B cell (primary cell): ENCODE measurements around the gene OTOP3. TPM values are rescaled to one million over a fixed set of nuclear protein-coding genes. Genes with fewer than 3 reads are reported as not detected.

Experiments used
- ATAC-seq: fragments of 200-7000 bp; cut with Tn5 transposase; one replicate; pipeline ENCODE4 v1.10.0; 2021; ENCODE audit warnings: low read depth, mild to moderate bottlenecking, moderate number of reproducible peaks, moderate library complexity
- CTCF ChIA-PET: fragments of 350-600 bp; sonication (Branson Sonifier 250); formaldehyde crosslinking; loops from one replicate; lab custom pipeline; 2021; ENCODE audit warnings: antibody characterized with exemption, inconsistent platforms; lab: Charles Lee
- POLR2A ChIA-PET: fragments of 350-600 bp; sonication (Branson Sonifier 250); formaldehyde crosslinking; loops from one replicate; lab custom pipeline; 2021; ENCODE audit warnings: antibody characterized with exemption; lab: Charles Lee
- DNase-seq: peaks from one replicate; pipeline ENCODE4 v3.0.0; 2013
- H2AFZ ChIP-seq: 2 replicates; pipeline ENCODE4 v1.6.1; 2012; ENCODE audit warnings: mild to moderate bottlenecking, low read depth, low read length; ENCODE audit not compliant: insufficient read depth, poor library complexity, severe bottlenecking
- H3K27ac ChIP-seq, 2 donors: 1 replicate in 1 of 2; 2 replicates in 1 of 2; pipeline ENCODE4 v1.5.1; 2012 to 2013; ENCODE audit warnings: low read length in 2 of 2, mild to moderate bottlenecking in 2 of 2, moderate library complexity in 1 of 2
- H3K27me3 ChIP-seq, 4 experiments: fragments of 200-600 bp in 1 of 4; sonication (generic) in 1 of 4; replicated peaks in 1 of 4; 1 replicate in 2 of 4; 2 replicates in 2 of 4; pipeline versions ENCODE4 v1.6.1 to v1.7.0; 2013 to 2016; ENCODE audit warnings: low read length in 3 of 4, mild to moderate bottlenecking in 2 of 4, mixed read lengths in 1 of 4, moderate library complexity in 1 of 4; ENCODE audit not compliant: insufficient read depth in 4 of 4, control insufficient read depth in 3 of 4; ENCODE audit errors: control extremely low read depth in 1 of 4
- H3K36me3 ChIP-seq, 2 experiments: replicated peaks in 1 of 2; 1 replicate in 1 of 2; 2 replicates in 1 of 2; pipeline versions ENCODE4 v1.6.1 to v1.7.1; 2013; ENCODE audit warnings: low read length in 1 of 2; ENCODE audit not compliant: insufficient read depth in 2 of 2, control insufficient read depth in 1 of 2; ENCODE audit errors: control extremely low read depth in 1 of 2, extremely low read depth in 1 of 2
- H3K4me1 ChIP-seq, 2 donors: fragments of 200-600 bp in 1 of 2; sonication (generic) in 1 of 2; 1 replicate in 1 of 2; 2 replicates in 1 of 2; pipeline versions ENCODE4 v1.5.1 to v1.6.1; 2013 to 2017; ENCODE audit warnings: low read length in 2 of 2; ENCODE audit not compliant: control insufficient read depth in 2 of 2, insufficient read depth in 2 of 2
- H3K4me2 ChIP-seq: replicated peaks from 2 replicates; pipeline ENCODE3; 2012; ENCODE audit warnings: mild to moderate bottlenecking, low read depth, low read length; ENCODE audit not compliant: poor library complexity, severe bottlenecking
- H3K4me3 ChIP-seq, 5 experiments: fragments of 200-600 bp in 1 of 5; sonication (generic) in 1 of 5; 1 replicate in 3 of 5; 2 replicates in 2 of 5; pipeline versions ENCODE4 v1.5.1 to v1.7.0; 2011 to 2016; ENCODE audit warnings: low read length in 4 of 5, mild to moderate bottlenecking in 4 of 5, low read depth in 2 of 5, control low read depth in 1 of 5, moderate library complexity in 1 of 5; ENCODE audit not compliant: insufficient read depth in 1 of 5; ENCODE audit errors: control extremely low read depth in 1 of 5, extremely low read depth in 1 of 5
- H3K79me2 ChIP-seq: fragments of 200-600 bp; sonication (generic); one replicate; pipeline ENCODE4 v1.6.0; 2016; ENCODE audit warnings: low read length; ENCODE audit not compliant: control insufficient read depth, insufficient read depth
- H3K9ac ChIP-seq: fragments of 200-600 bp; sonication (generic); 2 replicates; pipeline ENCODE4 v1.6.1; 2017; ENCODE audit warnings: mild to moderate bottlenecking, low read length, moderate library complexity
- H3K9me3 ChIP-seq, 3 donors: one replicate each; pipeline versions ENCODE4 v1.6.1 to v1.7.1; 2013; ENCODE audit warnings: low read length in 2 of 3; ENCODE audit not compliant: control insufficient read depth in 2 of 3, insufficient read depth in 1 of 3; ENCODE audit errors: control extremely low read depth in 1 of 3
- H4K20me1 ChIP-seq: 2 replicates; pipeline ENCODE4 v1.6.0; 2012; ENCODE audit warnings: mild to moderate bottlenecking, low read length; ENCODE audit not compliant: insufficient read depth, control insufficient read depth, poor library complexity, severe bottlenecking
- H3K27ac Mint-ChIP-seq: one replicate; pipeline ENCODE4 v1.8.0; 2021; ENCODE audit warnings: mixed read lengths
- H3K27me3 Mint-ChIP-seq: one replicate; pipeline ENCODE4 v1.8.0; 2021; ENCODE audit warnings: mixed read lengths
- H3K4me1 Mint-ChIP-seq: one replicate; pipeline ENCODE4 v1.8.0; 2021; ENCODE audit warnings: mixed read lengths
- H3K4me3 Mint-ChIP-seq: one replicate; pipeline ENCODE4 v1.8.0; 2021; ENCODE audit warnings: mixed read lengths
- H3K9me3 Mint-ChIP-seq: one replicate; pipeline ENCODE4 v1.8.0; 2022; ENCODE audit warnings: mixed read lengths; ENCODE audit not compliant: insufficient read depth
- CTCF ChIP-seq: fragments of 200-600 bp; IDR thresholded peaks from one replicate; pipeline ENCODE4 v1.8.0; 2022; ENCODE audit warnings: antibody characterized with exemption, mild to moderate bottlenecking
- EZH2 ChIP-seq: IDR thresholded peaks from 2 replicates; pipeline ENCODE4 v1.6.1; 2012; ENCODE audit warnings: borderline replicate concordance, low read depth, mild to moderate bottlenecking, moderate library complexity, low read length; ENCODE audit not compliant: insufficient read depth, poor library complexity, severe bottlenecking
- WGBS: methylation state at CpG from one replicate; pipeline ENCODE4 v1.1.5; 2013; ENCODE audit warnings: missing lambda C conversion rate; ENCODE audit not compliant: insufficient coverage; 5-methylcytosine and 5-hydroxymethylcytosine counted together
- intact Hi-C: fragments of 100-400 bp; cut with micrococcal nuclease; formaldehyde crosslinking; loops from one replicate; pipeline ENCODE4 v1.10.0; 2022
- polyA plus RNA-seq: library from polyadenylated mRNA; depleted of rRNA; stranded (reverse); fragments of >200 nt; gene quantifications from 2 replicates; pipeline ENCODE4 v1.2.3, GENCODE V29; 2012
- total RNA-seq, 2 donors: library from RNA; stranded (reverse); fragments of 120-200 nt in 1 of 2; gene quantifications; 1 replicate in 1 of 2; 2 replicates in 1 of 2; pipeline versions ENCODE4 v1.2.3 to v1.2.4, GENCODE V29; 2013 to 2022

The OTOP3 gene
- total and polyA plus RNA-seq, 2 donors (not counting 1 experiment from before 2014, with no cell fraction given), result not detected

GRCh38 chr17:74936470-74936799 is 737 bp downstream of the OTOP3 start:
- ChIA-PET POLR2A (no interaction called here), CTCF (no interaction called here)
- Histone ChIP-seq H4K20me1 (no peaks in the 10 kb centered on the region), H3K36me3 (no peaks in the 10 kb centered on the region), H3K4me3 (no peak overlapping the region), H3K27ac (no peak overlapping the region), H3K79me2 (no peaks in the 10 kb centered on the region), H3K9me3 (peaks cover 0 to 2% (median 0%) of the 10 kb centered on the region in 3 donors), H2AFZ (no peak overlapping the region), H3K4me2 (peak overlapping the region; percentile 19), H3K27me3 (peaks cover 0 to 57% (median 16%) of the 10 kb centered on the region in 4 experiments), H3K9ac (no peak overlapping the region), H3K4me1 (no peaks in the 10 kb centered on the region)
- no peak for ATAC-seq
- no peaks in the 10 kb centered on the region for H3K4me1 Mint-ChIP-seq
- no peak for TF ChIP-seq CTCF
- intact Hi-C loops, result no loop called here
- DNase-seq, result no peak
- 19% methylated on average over 11 of the region's 12 CpGs for WGBS
- H3K27ac Mint-ChIP-seq, result no peak overlapping the region
- no peak overlapping the region for H3K4me3 Mint-ChIP-seq
- H3K9me3 Mint-ChIP-seq, result no peaks in the 10 kb centered on the region
- H3K27me3 Mint-ChIP-seq, result peaks cover 59% of the 10 kb centered on the region

GRCh38 chr17:74937064-74938051 is 1.7 kb downstream of the OTOP3 start:
- H3K9me3 ChIP-seq, result peaks cover 0 to 2% (median 0%) of the 10 kb centered on the region in 3 donors
- ChIA-PET POLR2A (no interaction called here), CTCF (no interaction called here)
- H3K27me3 ChIP-seq, result peaks cover 0 to 58% (median 14%) of the 10 kb centered on the region in 4 experiments
- no peaks in the 10 kb centered on the region for H3K36me3 ChIP-seq
- H3K79me2 ChIP-seq, result no peaks in the 10 kb centered on the region
- Mint-ChIP-seq H3K9me3 (no peaks in the 10 kb centered on the region), H3K4me3 (no peak overlapping the region), H3K4me1 (no peaks in the 10 kb centered on the region), H3K27me3 (peaks cover 58% of the 10 kb centered on the region), H3K27ac (no peak overlapping the region)
- H3K9ac ChIP-seq, result no peak overlapping the region
- no peak overlapping the region for H3K4me3 ChIP-seq
- H4K20me1 ChIP-seq, result no peaks in the 10 kb centered on the region
- no peak for TF ChIP-seq EZH2
- no peak for TF ChIP-seq CTCF
- intact Hi-C loops, result no loop called here
- DNase-seq, result no peak
- no peaks in the 10 kb centered on the region for H3K4me1 ChIP-seq
- no peak overlapping the region for H2AFZ ChIP-seq
- ATAC-seq, result no peak
- H3K4me2 ChIP-seq, result no peak overlapping the region
- 27% methylated on average over 5 of the region's 11 CpGs for WGBS
- no peak overlapping the region for H3K27ac ChIP-seq
